HepG2 (cell line): ENCODE measurements around the gene TGM1. TPM values are rescaled to one million over a fixed set of nuclear protein-coding genes. Genes with fewer than 3 reads are reported as not detected.

ENCODE experiments used
- EP300 ChIP-seq, 3 experiments: sonication (generic) in 1 of 3; formaldehyde crosslinking in 1 of 3; IDR thresholded peaks; 2 replicates each; pipeline versions ENCODE4 v1.5.1 to v1.6.1; 2011 to 2020; ENCODE audit warnings: low read depth in 2 of 3, low read length in 2 of 3, borderline replicate concordance in 1 of 3, improper control_type of control experiment in 1 of 3, mild to moderate bottlenecking in 1 of 3, missing genetic modification reagents in 1 of 3, moderate library complexity in 1 of 3
- HNRNPK ChIP-seq: fragments of 200-400 bp; formaldehyde crosslinking; IDR thresholded peaks from 2 replicates; pipeline ENCODE4 v1.6.1; 2018; ENCODE audit warnings: low read length, low read depth, moderate library complexity, mild to moderate bottlenecking; ENCODE audit not compliant: poor library complexity, severe bottlenecking
- LBX2 ChIP-seq: sonication (generic); formaldehyde crosslinking; IDR thresholded peaks from 2 replicates; pipeline ENCODE4 v1.5.0; 2020; ENCODE audit warnings: missing genetic modification reagents, mild to moderate bottlenecking, borderline replicate concordance
- NR2F1 ChIP-seq, 2 experiments: fragments of 450-650 bp in 1 of 2; formaldehyde crosslinking in 1 of 2; IDR thresholded peaks; 2 replicates each; pipeline versions ENCODE4 v1.5.0 to v1.6.1; 2016 to 2020; ENCODE audit warnings: mild to moderate bottlenecking in 1 of 2, missing compliant biosample characterization in 1 of 2, missing genetic modification reagents in 1 of 2, moderate library complexity in 1 of 2
- PRDM4 ChIP-seq: sonication (generic); formaldehyde crosslinking; IDR thresholded peaks from 2 replicates; pipeline ENCODE4 v1.9.0; 2021; ENCODE audit warnings: missing genetic modification reagents, borderline replicate concordance
- SRSF9 ChIP-seq: fragments of 200-400 bp; formaldehyde crosslinking; IDR thresholded peaks from 2 replicates; pipeline ENCODE4 v1.6.1; 2018; ENCODE audit warnings: borderline replicate concordance, mild to moderate bottlenecking, low read depth, low read length; ENCODE audit not compliant: insufficient read depth, poor library complexity, severe bottlenecking
- ZNF136 ChIP-seq: sonication (generic); formaldehyde crosslinking; IDR thresholded peaks from 2 replicates; pipeline ENCODE4 v1.8.1; 2022; ENCODE audit warnings: low read depth, mild to moderate bottlenecking, moderate library complexity, missing genetic modification reagents
- ZNF782 ChIP-seq: sonication (generic); formaldehyde crosslinking; IDR thresholded peaks from 2 replicates; pipeline ENCODE4 v1.4.0; 2020; ENCODE audit warnings: missing genetic modification reagents, mild to moderate bottlenecking, borderline replicate concordance
- polyA plus RNA-seq, 8 experiments: library from polyadenylated mRNA; depleted of rRNA in 3 of 8; stranded (reverse) in 7 of 8; unstranded in 1 of 8; fragments of >200 nt; fragmentation: Illumina TruSeq in 4 of 8; extraction: Trizol in 4 of 8; gene quantifications; 2 replicates each; pipeline versions ENCODE4 v1.2.1 to v1.2.3, GENCODE V29; 2011 to 2016; ENCODE audit warnings: low read depth in 4 of 8, missing spikeins in 1 of 8, mixed read lengths in 1 of 8; ENCODE audit not compliant: insufficient read depth in 1 of 8
- total RNA-seq, 5 experiments: library from RNA; depleted of rRNA; stranded (reverse); fragments of >200 nt; fragmentation: Illumina TruSeq; extraction: Trizol; gene quantifications; 2 replicates each; pipeline ENCODE4 v1.2.3, GENCODE V29; 2016; ENCODE audit warnings: low read depth in 1 of 5

The TGM1 gene
- total and polyA plus RNA-seq, 2 of the 13 experiments (the other 11 are each of a cell fraction or from before 2014, with no cell fraction given), result 3.2 to 10.6 TPM

GRCh38 chr14:24231263-24232120 lies 31.5 kb downstream of the TGM1 start (continued):
- TF ChIP-seq SRSF9 (no peak), NR2F1 (CRISPR knock-in tag; IDR thresholded peaks at IDR 0.05) (0 out of 4 replicates have a peak, but pooled peaks of 1 of the 2 experiments have one; percentile 3), LBX2 (CRISPR knock-in tag) (peak; percentile 24; the same call in 1 of the 2 replicates), HNRNPK (no peak), ZNF782 (CRISPR knock-in tag) (peak; percentile 39; the same call in 1 of the 2 replicates), PRDM4 (CRISPR knock-in tag) (peak; percentile 52; the same call in 1 of the 2 replicates), EP300 (IDR thresholded peaks at IDR 0.05; ENCODE audit: low read depth in 2 of 2, low read length in 2 of 2) (no peak), EP300 (CRISPR knock-in tag; IDR thresholded peaks at IDR 0.05; ENCODE audit: borderline replicate concordance) (no peak), ZNF136 (CRISPR knock-in tag) (0 out of 2 replicates have a peak, but pooled peaks have one; percentile 10)
- TF ChIP-seq, all 625 proteins: peak for 120
